ENCODE results near the gene PBX4.

GRCh38 chr19:19558636-19559035 is 59.9 kb downstream of the PBX4 start:
- TF ChIP-seq, protein P1, sequence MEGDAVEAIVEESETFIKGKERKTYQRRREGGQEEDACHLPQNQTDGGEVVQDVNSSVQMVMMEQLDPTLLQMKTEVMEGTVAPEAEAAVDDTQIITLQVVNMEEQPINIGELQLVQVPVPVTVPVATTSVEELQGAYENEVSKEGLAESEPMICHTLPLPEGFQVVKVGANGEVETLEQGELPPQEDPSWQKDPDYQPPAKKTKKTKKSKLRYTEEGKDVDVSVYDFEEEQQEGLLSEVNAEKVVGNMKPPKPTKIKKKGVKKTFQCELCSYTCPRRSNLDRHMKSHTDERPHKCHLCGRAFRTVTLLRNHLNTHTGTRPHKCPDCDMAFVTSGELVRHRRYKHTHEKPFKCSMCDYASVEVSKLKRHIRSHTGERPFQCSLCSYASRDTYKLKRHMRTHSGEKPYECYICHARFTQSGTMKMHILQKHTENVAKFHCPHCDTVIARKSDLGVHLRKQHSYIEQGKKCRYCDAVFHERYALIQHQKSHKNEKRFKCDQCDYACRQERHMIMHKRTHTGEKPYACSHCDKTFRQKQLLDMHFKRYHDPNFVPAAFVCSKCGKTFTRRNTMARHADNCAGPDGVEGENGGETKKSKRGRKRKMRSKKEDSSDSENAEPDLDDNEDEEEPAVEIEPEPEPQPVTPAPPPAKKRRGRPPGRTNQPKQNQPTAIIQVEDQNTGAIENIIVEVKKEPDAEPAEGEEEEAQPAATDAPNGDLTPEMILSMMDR (IDR thresholded peaks at IDR 0.05), result no peak
- TF ChIP-seq POLR2A (IDR thresholded peaks at IDR 0.05) (no peak), POLR2AphosphoS5 (IDR thresholded peaks at IDR 0.05) (no peak)

Measured in gastroesophageal sphincter (tissue), 3 donors.